ENCODE results near the gene DNAI7.

DNAI7 gene

GRCh38 chr12:25195056-25195971 is at the start of gene DNAI7, which contains the start of gene ETFRF1:
Gene DNAI7 (minus strand): TSS chr12:25195160. CDS start chr12:25195078, 82 bp downstream.
Gene ETFRF1 (plus strand): TSS chr12:25195237. CDS start chr12:25203957, 8,720 bp downstream.
- no peak for TF ChIP-seq CTCF (IDR thresholded peaks at IDR 0.05)

- TF ChIP-seq CTCF (IDR thresholded peaks at IDR 0.05) = no peak
Measured at GRCh38 chr12:25243680-25243990, 48.7 kb upstream of the DNAI7 start.

GRCh38 chr12:25242981-25243679 is 48.2 kb upstream of the DNAI7 start:
- no peak for TF ChIP-seq CTCF (IDR thresholded peaks at IDR 0.05)

- TF ChIP-seq CTCF (IDR thresholded peaks at IDR 0.05) = peak; percentile 77
Measured at GRCh38 chr12:25241167-25242020, 46.4 kb upstream of the DNAI7 start.

- no peak for TF ChIP-seq CTCF (IDR thresholded peaks at IDR 0.05)
Measured at GRCh38 chr12:25236626-25237025, 41.7 kb upstream of the DNAI7 start.

- no peak for TF ChIP-seq CTCF (IDR thresholded peaks at IDR 0.05)
Measured at GRCh38 chr12:25236190-25236589, 41.2 kb upstream of the DNAI7 start.

GRCh38 chr12:25213338-25213737 is 18.4 kb upstream of the DNAI7 start:
- TF ChIP-seq CTCF (IDR thresholded peaks at IDR 0.05) = no peak
